ENCODE results near the gene WSCD1.

Gene WSCD1

DNA sequence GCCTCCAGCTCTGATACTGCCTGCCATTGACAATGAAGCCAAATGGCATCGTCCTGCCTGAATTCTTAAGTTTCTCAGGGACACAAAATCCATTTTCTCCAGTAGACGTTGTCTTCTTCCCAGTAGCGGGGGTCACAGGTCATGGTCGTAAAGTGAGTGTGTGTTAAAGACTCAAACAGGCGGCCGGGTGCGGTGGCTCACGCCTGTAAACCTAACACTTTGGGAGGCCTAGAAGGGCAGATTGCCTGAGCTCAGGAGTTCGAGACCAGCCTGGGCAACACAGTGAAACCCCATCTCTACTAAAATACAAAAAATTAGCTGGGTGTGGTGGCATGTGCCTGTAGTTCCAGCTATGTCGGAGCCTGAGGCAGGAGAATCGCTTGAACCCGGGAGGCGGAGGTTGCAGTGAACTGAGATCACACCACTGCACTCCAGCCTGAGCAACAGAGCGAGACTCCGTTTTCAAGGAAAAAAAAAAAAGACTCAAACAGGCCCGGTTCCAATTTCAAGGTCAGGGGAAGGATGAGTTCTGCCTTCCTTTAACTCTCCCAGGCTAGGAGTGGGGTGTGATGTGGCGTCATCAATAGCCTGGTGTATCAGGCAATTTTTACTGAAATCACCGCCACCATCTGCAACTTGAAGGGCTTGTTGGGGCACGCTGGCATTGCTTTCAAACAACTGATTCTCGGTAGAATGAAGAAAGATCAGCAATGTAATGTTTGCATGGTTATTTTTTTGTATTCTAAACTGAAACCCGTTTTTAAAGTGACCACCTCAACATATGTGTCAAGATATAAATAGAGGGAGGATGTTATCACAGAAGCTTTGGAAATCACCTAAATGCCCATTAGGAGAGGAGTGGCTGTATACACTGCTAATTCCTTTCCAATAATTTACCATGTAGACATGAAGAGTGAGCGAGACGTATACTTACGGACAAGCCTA is 91.0 kb downstream of the WSCD1 start:
- peak; percentile 58 for DNase-seq

DNA sequence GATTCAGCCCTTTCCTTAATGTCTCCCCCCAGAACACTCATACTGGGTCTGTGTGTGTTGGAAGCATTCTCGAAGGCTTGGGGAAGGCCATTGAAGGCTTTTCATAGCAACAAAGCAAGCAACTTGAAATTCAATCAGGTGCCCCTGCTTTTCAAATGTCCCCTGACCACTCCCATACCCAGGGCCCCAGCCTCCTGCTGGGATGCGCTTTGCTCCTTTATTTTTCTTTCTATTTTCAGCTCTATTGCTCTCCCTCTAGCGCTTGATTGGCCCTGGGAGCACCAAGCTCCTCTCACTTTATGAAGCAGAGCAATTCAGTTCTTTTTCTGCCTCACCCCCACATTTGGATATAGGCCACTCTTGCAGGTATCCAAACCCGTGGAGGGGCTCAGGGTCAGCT is 92.0 kb downstream of the WSCD1 start:
- no peak for DNase-seq

DNA sequence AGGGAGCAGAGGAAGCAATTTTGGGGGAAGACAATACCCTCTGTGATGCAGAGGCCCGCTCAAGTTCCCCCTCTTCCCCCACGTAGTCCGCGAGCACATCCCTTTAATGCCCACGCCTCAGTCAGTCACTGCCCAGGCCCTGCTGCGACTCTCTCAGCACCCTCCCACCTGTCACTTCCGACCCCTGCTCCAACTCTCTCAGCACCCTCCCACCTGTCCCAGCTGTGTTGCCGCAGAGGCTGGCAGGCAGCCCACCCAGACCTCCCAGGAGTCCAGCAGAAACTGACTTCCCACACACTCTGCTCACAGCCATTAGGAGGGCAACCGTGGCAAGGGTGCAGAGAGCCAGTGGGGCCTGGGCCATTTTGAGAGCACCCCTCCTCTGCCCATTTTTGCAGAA is 92.7 kb downstream of the WSCD1 start:
- DNase-seq: no peak

DNA sequence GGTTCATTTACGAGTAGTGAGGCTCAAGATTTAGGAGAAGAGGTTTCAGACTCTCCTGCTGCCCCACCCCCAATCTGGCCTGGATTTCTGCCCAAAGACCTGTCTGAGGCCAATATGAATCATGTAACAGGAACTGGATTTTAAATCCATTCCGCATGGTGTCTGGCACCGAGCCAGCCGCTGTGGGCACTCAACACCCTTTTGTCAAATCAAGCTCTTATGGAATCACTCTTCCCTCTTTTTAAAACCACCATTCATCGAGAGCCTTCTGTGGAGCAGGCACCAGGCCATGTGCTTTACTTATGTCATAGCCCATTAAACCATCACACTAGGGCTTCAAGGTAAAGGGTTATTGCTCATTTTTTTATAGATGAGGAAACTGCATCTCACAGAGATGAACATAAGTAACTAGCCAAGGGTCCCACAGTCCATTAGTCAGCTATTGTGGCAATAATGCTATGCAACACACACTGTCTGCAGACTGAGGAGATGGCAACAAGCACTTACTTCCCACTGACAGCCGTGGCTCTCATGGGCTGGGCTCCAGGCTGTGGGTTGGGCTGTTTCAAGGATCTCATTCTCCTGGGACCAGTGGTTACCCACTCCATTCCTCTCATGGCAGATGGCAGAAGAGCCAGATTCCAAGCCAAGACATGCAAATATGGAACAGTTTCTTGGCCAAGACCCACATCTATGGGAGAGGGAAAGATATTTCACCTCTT is 93.6 kb downstream of the WSCD1 start:
- peak; percentile 53 for DNase-seq

DNA sequence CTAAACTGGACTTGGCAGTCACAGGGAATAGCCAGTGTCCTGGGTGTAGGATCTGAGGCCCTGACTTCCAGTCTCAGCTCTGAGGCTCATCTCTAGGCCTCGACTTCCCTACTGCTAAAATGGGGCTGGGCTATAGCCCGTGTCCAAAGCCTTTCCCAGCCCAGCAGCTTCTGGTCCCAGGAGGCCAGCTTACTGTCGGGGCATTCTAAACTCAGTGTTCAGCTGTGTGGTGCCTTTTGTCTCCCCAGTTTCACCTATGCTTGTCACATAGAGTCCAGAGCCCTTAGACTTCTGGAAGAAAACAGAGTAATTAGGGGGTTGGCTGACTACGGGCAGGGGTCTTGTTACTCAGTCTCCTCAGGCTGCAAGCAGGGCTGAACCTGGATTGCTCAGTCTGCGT is 94.8 kb downstream of the WSCD1 start:
- no peak for DNase-seq

DNA sequence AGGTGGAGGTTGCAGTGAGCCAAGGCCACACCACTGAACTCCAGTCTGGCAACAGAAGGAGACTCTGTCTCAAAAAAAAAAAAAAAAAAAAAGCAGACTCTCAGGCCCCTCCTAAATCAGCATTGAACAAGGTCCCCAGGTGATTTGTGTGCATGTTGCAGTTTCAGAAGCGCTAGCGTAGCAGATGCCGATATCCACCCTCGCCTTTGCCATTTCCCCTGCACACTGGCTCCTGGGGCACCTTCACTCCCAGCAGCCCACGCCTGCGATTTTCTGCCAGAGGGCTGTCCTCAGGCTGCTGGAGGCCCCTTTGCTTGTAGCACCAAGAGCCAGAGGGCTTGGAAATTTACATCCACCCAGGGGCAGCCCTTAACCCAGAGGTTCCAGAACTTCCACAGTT is 95.6 kb downstream of the WSCD1 start:
- DNase-seq: no peak

DNA sequence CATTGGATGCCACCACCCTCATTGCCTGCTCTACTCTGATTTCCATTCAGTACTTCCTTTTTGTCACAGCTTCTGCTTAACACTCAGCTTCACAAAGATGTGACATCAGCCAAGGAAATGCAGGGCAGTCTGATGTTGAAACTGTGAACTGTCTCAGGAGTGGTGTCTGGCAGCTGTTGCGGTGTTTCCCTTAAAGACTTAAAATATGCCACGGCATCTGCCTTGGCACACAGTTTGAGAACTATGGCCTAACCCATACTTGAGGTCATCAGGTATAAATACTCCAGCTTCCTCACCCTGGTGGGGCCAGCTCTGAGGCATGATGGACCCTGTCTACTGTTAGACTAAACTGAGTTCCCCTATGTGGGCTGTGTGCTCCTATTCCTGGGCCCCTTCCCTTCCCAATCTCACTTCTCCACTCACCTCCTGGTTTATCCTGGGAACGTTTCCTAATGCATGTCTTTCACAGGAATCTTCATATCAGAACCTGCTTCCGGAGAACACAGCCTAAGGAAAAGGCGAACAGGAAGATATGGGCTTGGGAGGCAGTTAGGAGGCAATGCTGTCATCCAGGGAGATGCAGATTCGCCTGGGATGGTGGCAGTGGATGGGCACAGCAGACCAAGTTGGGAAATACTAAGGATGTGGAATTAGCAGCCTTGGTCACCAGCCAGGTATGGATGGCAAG is 96.5 kb downstream of the WSCD1 start:
- DNase-seq: no peak

DNA sequence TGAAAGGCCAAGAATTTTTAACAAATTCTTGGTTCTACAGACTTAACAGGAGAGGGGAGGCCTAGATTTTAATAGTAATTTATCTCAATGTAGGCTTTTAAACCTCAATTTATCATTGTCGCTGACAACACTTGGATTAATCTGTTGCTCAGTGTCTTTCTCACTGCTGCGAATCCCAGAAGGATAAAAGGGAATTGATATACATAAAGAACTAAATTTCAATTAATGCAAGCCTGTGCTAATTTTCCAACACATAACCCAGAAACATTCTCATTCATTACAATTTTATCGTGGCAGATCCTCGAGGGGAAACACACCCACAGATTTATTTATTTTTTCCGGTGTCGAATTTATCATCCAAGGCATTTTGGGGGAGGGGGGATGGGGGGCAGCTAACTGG is 98.1 kb downstream of the WSCD1 start:
- DNase-seq: no peak

DNA sequence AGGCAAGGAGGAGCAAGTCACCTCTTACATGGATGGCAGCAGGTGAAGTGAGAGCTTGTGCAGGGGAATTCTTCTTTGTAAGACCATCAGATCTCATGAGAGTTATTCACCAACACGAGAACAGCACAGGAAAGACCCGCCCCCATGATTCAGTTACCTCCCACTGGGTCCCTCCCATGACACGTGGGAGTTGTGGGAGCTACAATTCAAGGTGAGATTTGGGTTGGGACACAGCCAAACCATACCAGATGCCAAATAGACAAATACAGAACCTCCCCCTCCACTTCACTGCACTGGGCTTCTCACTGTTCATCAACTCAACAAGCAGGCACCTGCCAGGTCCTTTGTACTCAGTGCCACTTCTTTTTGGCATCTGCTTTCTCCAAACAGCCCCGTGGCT is 100.2 kb downstream of the WSCD1 start:
- no peak for DNase-seq

DNA sequence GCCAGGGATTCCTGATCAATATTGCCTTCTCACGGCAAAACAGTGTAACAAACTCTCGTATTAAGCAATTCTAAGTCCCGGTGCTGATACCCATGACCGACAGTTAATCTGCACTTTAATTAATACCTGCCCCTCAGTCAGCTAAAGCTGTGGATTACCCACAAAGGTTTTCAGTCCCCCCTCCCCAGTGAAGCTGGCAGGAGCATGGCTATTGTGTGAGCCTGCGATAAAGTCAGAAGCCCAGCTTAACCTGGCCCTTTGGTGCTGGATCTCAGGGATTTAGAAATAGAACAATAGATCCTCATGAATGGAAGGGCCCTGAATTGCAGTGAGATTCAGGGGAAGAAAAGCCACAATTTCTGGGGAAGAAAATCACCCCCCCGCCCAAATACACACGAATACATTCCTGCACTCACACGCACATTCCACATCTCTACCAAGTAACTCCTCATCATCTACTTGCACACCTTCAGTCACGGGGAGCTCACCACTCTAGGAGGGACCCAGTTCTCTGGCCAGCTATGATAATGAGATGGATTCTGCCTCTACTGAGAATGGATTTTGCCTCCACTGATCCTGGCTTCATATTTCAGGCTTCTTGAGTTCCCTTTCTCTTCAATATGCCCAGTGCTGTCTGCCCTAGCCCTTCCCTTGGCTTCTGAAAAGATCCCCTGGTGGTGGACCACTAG is 102.6 kb downstream of the WSCD1 start:
- DNase-seq: no peak

DNA sequence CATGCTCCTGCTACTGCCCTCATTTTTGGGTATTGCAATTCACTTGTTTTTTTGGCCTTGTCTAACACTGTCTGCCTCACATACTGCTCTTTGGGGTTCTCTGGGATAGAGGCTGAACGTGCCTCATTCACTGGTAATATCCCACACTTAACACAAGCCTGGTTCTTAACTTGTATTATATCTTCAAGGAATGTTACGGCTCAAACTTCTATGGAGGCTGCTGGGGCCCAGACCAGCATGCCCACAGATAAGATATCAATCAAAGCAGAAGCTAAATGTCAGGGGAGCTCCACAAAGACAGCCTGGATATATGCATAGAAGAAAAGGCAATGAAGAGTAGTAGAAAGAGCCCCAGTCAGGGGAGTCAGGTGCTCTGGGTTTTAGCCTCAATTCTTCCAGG is 103.5 kb downstream of the WSCD1 start:
- DNase-seq: no peak
